GM21717 (cell line): ENCODE data around the gene SLC28A1.
"Not testable (repeated sequence)": the region's sequence is repeated elsewhere in the genome, so short reads cannot be mapped to it uniquely, and the experiment has no call there.

Experiments used
- ATAC-seq: cut with Tn5 transposase; IDR thresholded peaks from one replicate; pipeline ENCODE4 v1.9.1; 2021; ENCODE audit warnings: mild to moderate bottlenecking, moderate library complexity; ENCODE audit not compliant: unreplicated experiment

The SLC28A1 gene

GRCh38 chr15:84883916-84884781 is at the start of gene SLC28A1:
TSS of gene SLC28A1 (plus strand) at chr15:84884662. CDS start at chr15:84887761, 3,099 bp downstream.
- no peak for ATAC-seq

GRCh38 chr15:84834969-84835368 is 49.5 kb upstream of the SLC28A1 start:
- no peak for ATAC-seq

- ATAC-seq, result no peak
Observed at GRCh38 chr15:84835661-84836337, 48.7 kb upstream of the SLC28A1 start.

GRCh38 chr15:84836844-84837243 is 47.6 kb upstream of the SLC28A1 start:
- ATAC-seq, result no peak

- no peak for ATAC-seq
Observed at GRCh38 chr15:84839714-84840113, 44.7 kb upstream of the SLC28A1 start.

- ATAC-seq, result no peak
Observed at GRCh38 chr15:84840255-84840654, 44.2 kb upstream of the SLC28A1 start.

GRCh38 chr15:84840741-84841429 is 43.6 kb upstream of the SLC28A1 start:
- ATAC-seq, result no peak

GRCh38 chr15:84842781-84843180 is 41.7 kb upstream of the SLC28A1 start:
- ATAC-seq, result no peak

GRCh38 chr15:84844964-84845363 is 39.5 kb upstream of the SLC28A1 start:
- ATAC-seq, result no peak

GRCh38 chr15:84845631-84846030 is 38.8 kb upstream of the SLC28A1 start:
- not testable (repeated sequence) for ATAC-seq

GRCh38 chr15:84846269-84846668 is 38.2 kb upstream of the SLC28A1 start:
- ATAC-seq, result no peak

GRCh38 chr15:84847382-84847781 is 37.1 kb upstream of the SLC28A1 start:
- ATAC-seq, result no peak

- ATAC-seq, result no peak
Observed at GRCh38 chr15:84852212-84852611, 32.2 kb upstream of the SLC28A1 start.

GRCh38 chr15:84855136-84855535 is 29.3 kb upstream of the SLC28A1 start:
- no peak for ATAC-seq

GRCh38 chr15:84855765-84856164 is 28.7 kb upstream of the SLC28A1 start:
- ATAC-seq, result no peak

GRCh38 chr15:84856731-84857417 is 27.6 kb upstream of the SLC28A1 start:
- ATAC-seq, result no peak

- ATAC-seq, result no peak
Observed at GRCh38 chr15:84857418-84858004, 27.0 kb upstream of the SLC28A1 start.

GRCh38 chr15:84858231-84858630 is 26.2 kb upstream of the SLC28A1 start:
- no peak for ATAC-seq

- no peak for ATAC-seq
Observed at GRCh38 chr15:84859144-84859543, 25.3 kb upstream of the SLC28A1 start.

- no peak for ATAC-seq
Observed at GRCh38 chr15:84859651-84860050, 24.8 kb upstream of the SLC28A1 start.

GRCh38 chr15:84861781-84862180 is 22.7 kb upstream of the SLC28A1 start:
- ATAC-seq, result no peak
